Fibroblast of lung (primary cell): ENCODE data around the gene OSBPL6.

Experiments
- EZH2 ChIP-seq: IDR thresholded peaks from 2 replicates; pipeline ENCODE4 v1.5.1; 2012; ENCODE audit warnings: low read length, control low read depth, mild to moderate bottlenecking; ENCODE audit errors: missing control alignments
- TF ChIP-seq, protein P1 (sequence below), 2 donors: IDR thresholded peaks in 1 of 2; conservative IDR thresholded peaks in 1 of 2; 1 replicate in 1 of 2; 2 replicates in 1 of 2; pipeline ENCODE4 v1.5.1; 2011 to 2012; ENCODE audit warnings: low read length in 2 of 2, control low read depth in 1 of 2, inconsistent platforms in 1 of 2, low read depth in 1 of 2, mild to moderate bottlenecking in 1 of 2

DNA sequence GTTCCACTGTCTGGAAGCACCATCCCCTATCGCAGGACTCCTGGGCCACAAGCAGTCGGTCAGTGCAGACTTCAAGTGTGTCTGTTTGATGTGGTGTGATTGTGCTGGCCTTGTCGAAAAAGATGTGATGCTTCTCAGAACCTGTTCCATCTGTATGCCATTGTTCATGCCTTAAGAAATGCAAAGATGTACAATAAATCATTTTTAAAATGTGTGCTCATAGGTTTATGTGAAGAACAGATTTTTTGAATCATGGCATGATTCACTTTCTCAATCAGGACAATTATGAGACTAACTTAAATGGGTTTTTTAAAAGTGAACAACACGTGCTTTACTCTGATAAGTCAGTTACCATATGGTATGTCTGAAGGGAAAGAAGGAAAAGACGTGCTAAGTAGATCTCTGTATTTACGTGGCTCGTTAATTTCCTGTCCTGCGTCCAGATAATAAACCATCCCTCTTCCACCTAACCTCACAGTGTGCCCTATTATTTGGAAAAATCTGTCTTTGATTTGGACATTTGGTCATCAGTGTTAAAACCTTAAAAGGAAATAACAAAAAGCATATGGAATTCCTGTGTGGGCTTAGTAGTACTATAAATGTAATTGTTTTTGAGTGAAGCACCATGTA is 201.7 kb downstream of the OSBPL6 start:
- TF ChIP-seq, protein P1, sequence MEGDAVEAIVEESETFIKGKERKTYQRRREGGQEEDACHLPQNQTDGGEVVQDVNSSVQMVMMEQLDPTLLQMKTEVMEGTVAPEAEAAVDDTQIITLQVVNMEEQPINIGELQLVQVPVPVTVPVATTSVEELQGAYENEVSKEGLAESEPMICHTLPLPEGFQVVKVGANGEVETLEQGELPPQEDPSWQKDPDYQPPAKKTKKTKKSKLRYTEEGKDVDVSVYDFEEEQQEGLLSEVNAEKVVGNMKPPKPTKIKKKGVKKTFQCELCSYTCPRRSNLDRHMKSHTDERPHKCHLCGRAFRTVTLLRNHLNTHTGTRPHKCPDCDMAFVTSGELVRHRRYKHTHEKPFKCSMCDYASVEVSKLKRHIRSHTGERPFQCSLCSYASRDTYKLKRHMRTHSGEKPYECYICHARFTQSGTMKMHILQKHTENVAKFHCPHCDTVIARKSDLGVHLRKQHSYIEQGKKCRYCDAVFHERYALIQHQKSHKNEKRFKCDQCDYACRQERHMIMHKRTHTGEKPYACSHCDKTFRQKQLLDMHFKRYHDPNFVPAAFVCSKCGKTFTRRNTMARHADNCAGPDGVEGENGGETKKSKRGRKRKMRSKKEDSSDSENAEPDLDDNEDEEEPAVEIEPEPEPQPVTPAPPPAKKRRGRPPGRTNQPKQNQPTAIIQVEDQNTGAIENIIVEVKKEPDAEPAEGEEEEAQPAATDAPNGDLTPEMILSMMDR (conservative IDR thresholded peaks at IDR 0.05 in 1 of 2, IDR thresholded peaks at IDR 0.05 in 1 of 2; ENCODE audit: low read depth in 1 of 2, low read length in 2 of 2), result no peak
- no peak for TF ChIP-seq EZH2
